ENCODE measurements around the gene SPIRE2.
"Not testable (repeated sequence)": the region's sequence is repeated elsewhere in the genome, so short reads cannot be mapped to it uniquely, and the experiment has no call there.

Gene SPIRE2, protein sequence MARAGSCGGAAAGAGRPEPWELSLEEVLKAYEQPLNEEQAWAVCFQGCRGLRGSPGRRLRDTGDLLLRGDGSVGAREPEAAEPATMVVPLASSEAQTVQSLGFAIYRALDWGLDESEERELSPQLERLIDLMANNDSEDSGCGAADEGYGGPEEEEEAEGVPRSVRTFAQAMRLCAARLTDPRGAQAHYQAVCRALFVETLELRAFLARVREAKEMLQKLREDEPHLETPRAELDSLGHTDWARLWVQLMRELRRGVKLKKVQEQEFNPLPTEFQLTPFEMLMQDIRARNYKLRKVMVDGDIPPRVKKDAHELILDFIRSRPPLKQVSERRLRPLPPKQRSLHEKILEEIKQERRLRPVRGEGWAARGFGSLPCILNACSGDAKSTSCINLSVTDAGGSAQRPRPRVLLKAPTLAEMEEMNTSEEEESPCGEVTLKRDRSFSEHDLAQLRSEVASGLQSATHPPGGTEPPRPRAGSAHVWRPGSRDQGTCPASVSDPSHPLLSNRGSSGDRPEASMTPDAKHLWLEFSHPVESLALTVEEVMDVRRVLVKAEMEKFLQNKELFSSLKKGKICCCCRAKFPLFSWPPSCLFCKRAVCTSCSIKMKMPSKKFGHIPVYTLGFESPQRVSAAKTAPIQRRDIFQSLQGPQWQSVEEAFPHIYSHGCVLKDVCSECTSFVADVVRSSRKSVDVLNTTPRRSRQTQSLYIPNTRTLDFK

DNA sequence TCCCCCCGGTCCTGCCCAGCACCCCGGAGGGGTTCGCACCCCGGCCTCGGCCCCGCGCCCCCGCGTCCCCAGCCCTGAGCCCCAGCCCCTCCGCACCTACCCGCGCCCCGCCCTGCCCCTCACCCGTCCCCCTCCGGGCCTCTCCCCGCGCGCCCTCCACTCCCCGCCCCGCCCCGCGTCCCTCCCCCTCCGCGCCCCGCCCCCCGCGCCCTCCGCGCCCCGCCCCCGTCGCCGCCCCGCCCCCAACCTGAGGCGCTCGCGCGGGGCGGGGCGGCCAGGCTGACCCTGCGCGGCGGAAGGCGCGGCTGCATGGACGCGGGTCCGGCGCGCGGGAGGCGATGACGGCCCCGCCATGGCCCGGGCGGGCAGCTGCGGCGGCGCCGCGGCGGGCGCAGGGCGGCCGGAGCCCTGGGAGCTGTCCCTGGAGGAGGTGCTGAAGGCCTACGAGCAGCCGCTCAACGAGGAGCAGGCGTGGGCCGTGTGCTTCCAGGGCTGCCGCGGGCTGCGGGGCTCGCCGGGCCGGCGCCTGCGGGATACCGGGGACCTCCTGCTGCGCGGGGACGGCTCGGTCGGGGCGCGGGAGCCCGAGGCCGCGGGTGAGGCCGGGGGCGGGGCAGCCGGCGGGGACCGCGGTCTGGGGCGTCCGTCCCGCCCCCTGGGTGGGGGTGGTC is at the start of gene SPIRE2:
Gene SPIRE2 (plus strand): TSS at position 277 of the 671 bp plus-strand sequence. CDS start 76 bp downstream, at position 353.
- no peak for DNase-seq (ENCODE audit: low read depth)
- no peak within 1 kb of the TSS; the same call in 1 of the 2 replicates for H3K4me3 ChIP-seq (ENCODE audit: low read depth, low read length)
- TF ChIP-seq, protein P1, sequence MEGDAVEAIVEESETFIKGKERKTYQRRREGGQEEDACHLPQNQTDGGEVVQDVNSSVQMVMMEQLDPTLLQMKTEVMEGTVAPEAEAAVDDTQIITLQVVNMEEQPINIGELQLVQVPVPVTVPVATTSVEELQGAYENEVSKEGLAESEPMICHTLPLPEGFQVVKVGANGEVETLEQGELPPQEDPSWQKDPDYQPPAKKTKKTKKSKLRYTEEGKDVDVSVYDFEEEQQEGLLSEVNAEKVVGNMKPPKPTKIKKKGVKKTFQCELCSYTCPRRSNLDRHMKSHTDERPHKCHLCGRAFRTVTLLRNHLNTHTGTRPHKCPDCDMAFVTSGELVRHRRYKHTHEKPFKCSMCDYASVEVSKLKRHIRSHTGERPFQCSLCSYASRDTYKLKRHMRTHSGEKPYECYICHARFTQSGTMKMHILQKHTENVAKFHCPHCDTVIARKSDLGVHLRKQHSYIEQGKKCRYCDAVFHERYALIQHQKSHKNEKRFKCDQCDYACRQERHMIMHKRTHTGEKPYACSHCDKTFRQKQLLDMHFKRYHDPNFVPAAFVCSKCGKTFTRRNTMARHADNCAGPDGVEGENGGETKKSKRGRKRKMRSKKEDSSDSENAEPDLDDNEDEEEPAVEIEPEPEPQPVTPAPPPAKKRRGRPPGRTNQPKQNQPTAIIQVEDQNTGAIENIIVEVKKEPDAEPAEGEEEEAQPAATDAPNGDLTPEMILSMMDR (IDR thresholded peaks at IDR 0.05; ENCODE audit: low read depth, low read length, missing control alignments): no peak

DNA sequence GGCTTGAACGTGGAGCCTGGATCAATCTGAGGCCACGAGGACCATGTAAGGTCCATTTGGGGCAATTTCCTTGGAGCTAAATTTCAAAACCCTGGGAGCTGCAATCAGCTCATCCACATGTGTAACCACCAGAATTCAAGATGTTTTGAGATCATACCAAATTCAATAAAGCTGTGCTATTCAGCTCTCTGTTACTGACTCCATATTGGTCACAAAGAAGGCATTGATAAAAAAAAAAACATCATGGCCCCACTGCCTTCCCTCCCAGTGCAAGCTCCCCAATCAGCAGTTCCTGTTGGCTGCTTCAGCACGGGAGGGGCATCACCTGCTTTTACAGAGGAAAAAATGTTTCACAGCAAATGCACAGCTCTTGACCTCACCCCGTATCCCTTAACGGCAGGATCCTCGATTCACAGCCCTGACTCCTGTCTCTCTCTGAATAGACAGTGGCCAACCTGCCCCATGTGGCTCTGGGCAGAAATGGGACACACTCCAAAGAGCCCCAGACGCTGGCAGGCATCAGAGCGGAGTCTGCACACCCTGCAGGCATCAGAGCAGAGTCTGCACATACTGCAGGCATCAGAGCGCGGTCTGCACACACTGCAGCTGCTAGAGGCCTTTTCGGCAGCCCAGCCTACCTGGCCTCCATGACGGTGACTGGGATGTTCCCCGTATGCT is 48.9 kb upstream of the SPIRE2 start:
- TF ChIP-seq, protein P1 (IDR thresholded peaks at IDR 0.05; ENCODE audit: low read depth, low read length, missing control alignments): no peak
- H3K4me3 ChIP-seq (ENCODE audit: low read depth, low read length): no peak overlapping the region
- DNase-seq (ENCODE audit: low read depth): no peak

DNA sequence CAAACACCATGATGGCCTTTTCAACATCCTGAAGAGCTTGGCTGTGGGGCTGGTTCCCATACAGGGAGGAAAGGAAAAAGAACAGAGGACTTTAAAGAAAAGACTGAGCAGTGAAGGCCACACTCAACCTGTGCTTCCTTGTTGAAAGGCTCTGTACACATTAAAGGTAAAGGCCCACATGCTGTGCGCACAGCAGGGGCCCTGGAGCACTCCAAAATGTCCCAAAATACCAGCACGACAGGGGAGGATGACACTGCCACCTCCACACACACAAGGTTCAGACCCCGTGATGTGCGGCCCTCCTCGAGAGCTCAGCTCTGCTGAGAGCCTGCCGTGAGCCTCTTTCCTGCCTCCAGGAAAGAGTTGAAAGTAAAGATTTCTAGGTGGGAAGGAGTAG is 48.4 kb upstream of the SPIRE2 start:
- no peak for DNase-seq (ENCODE audit: low read depth)
- H3K4me3 ChIP-seq (ENCODE audit: low read depth, low read length): no peak overlapping the region
- TF ChIP-seq, protein P1 (IDR thresholded peaks at IDR 0.05; ENCODE audit: low read depth, low read length, missing control alignments): no peak

DNA sequence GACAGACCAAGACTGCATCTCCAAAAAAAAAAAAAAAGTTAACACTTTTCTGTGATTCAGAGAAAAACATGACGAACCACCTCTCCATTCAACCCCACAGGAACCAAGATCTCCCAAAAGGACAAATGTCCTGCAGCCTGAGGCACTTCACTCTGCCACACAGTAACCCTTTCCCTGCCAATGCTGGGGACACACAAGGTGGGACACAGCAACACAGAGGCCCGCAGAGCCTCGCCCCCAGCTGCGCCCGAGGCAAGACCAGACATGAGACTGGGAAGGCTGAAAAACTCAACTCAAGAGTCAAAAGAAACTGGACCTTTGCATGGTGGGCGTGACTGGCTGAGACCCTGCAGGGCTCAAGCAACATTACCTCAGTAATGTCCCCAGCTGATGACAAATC is 45.8 kb upstream of the SPIRE2 start:
- TF ChIP-seq, protein P1 (IDR thresholded peaks at IDR 0.05; ENCODE audit: low read depth, low read length, missing control alignments): no peak
- DNase-seq (ENCODE audit: low read depth): no peak

DNA sequence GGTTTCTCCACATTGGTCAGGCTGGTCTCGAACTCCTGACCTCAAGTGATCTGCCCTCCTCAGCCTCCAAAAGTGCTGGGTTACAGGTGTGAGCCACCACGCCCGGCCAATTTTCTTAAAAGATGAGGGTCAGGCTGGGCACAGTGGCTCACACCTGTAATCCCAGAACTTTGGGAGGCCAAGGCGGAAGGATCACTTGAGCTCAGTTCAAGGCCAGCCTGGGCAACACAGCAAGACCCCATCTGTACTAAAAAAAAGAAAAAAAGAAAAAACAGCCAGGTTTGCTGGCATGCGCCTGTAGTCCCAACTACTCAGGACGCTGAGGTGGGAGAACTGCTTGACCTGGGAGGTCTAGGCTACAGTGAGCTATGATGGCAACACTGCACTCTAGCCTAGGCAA is 44.3 kb upstream of the SPIRE2 start:
- H3K4me3 ChIP-seq (ENCODE audit: low read depth, low read length); DNase-seq (ENCODE audit: low read depth): not testable (repeated sequence)

More for the DNA sequence above, 45.8 kb upstream of the SPIRE2 start:
- H3K4me3 ChIP-seq (ENCODE audit: low read depth, low read length): no peak overlapping the region

DNA sequence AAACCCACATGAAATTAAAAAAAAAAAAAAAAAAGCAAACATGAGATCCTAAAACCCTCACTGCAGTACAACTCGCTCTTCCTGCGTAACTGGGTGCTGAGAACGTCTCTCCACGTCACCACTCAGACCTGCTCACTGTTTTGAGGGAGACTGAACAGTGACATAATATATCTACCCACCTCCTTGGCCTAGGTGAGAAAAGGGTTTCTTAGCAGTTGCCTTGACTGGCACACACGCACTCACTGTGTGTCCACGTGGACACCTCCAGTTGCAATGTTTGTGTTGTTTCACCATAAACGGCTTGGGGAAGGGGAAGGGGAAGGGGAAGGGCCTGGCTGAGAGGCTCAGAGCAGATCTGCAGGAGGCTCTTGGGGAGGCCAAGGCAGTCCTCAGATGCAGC is 43.9 kb upstream of the SPIRE2 start:
- H3K4me3 ChIP-seq (ENCODE audit: low read depth, low read length): no peak overlapping the region
- DNase-seq (ENCODE audit: low read depth): no peak
- TF ChIP-seq, protein P1 (IDR thresholded peaks at IDR 0.05; ENCODE audit: low read depth, low read length, missing control alignments): no peak
